ENCODE measurements around the gene USP6NL. TPM values are rescaled to one million over a fixed set of nuclear protein-coding genes. Genes with fewer than 3 reads are reported as not detected.
A peak's percentile ranks its signal among the peaks of the same experiment; 100 is the strongest.

USP6NL gene
- total RNA-seq, 1 donor from 2014 or later: 19.4 TPM

GRCh38 chr10:11593612-11594011 lies 17.8 kb downstream of the USP6NL start:
- DNase-seq (ENCODE audit: low read depth): no peak

- DNase-seq (ENCODE audit: low read depth): no peak
Measured at GRCh38 chr10:11589738-11590137, 21.7 kb downstream of the USP6NL start.

- DNase-seq (ENCODE audit: low read depth): no peak
Measured at GRCh38 chr10:11588873-11589574, 22.4 kb downstream of the USP6NL start.

GRCh38 chr10:11587722-11588259 lies 23.7 kb downstream of the USP6NL start:
- no peak for DNase-seq (ENCODE audit: low read depth)

- DNase-seq (ENCODE audit: low read depth): no peak
Measured at GRCh38 chr10:11586170-11586569, 25.3 kb downstream of the USP6NL start.

- DNase-seq (ENCODE audit: low read depth): no peak
Measured at GRCh38 chr10:11581213-11581612, 30.2 kb downstream of the USP6NL start.

GRCh38 chr10:11579885-11580284 lies 31.6 kb downstream of the USP6NL start:
- DNase-seq (ENCODE audit: low read depth): no peak

GRCh38 chr10:11578802-11579255 lies 32.6 kb downstream of the USP6NL start:
- peak; percentile 54 for DNase-seq (ENCODE audit: low read depth)

- no peak for DNase-seq (ENCODE audit: low read depth)
Measured at GRCh38 chr10:11576092-11576809, 35.2 kb downstream of the USP6NL start.

GRCh38 chr10:11573497-11573896 lies 38.0 kb downstream of the USP6NL start:
- DNase-seq (ENCODE audit: low read depth): peak; percentile 63

- no peak for DNase-seq (ENCODE audit: low read depth)
Measured at GRCh38 chr10:11570751-11571150, 40.7 kb downstream of the USP6NL start.

- no peak for DNase-seq (ENCODE audit: low read depth)
Measured at GRCh38 chr10:11569471-11569870, 42.0 kb downstream of the USP6NL start.

GRCh38 chr10:11568578-11568977 lies 42.9 kb downstream of the USP6NL start:
- DNase-seq (ENCODE audit: low read depth): no peak

- no peak for DNase-seq (ENCODE audit: low read depth)
Measured at GRCh38 chr10:11564741-11565140, 46.7 kb downstream of the USP6NL start.

- DNase-seq (ENCODE audit: low read depth): no peak
Measured at GRCh38 chr10:11563936-11564335, 47.5 kb downstream of the USP6NL start.

GRCh38 chr10:11562888-11563287 lies 48.6 kb downstream of the USP6NL start:
- DNase-seq (ENCODE audit: low read depth): no peak

GRCh38 chr10:11560076-11560709 lies 51.3 kb downstream of the USP6NL start:
- DNase-seq (ENCODE audit: low read depth): peak; percentile 82

GRCh38 chr10:11557967-11558366 lies 53.5 kb downstream of the USP6NL start:
- no peak for DNase-seq (ENCODE audit: low read depth)

GRCh38 chr10:11557513-11557912 lies 53.9 kb downstream of the USP6NL start:
- DNase-seq (ENCODE audit: low read depth): no peak

- DNase-seq (ENCODE audit: low read depth): no peak
Measured at GRCh38 chr10:11555556-11555955, 55.9 kb downstream of the USP6NL start.

- no peak for DNase-seq (ENCODE audit: low read depth)
Measured at GRCh38 chr10:11553773-11554381, 57.6 kb downstream of the USP6NL start.

All from renal cortical epithelial cell (primary cell).